ENCODE measurements around the gene ANKRD35.

ANKRD35 gene

GRCh38 chr1:145846201-145846612 lies 39.5 kb downstream of the ANKRD35 start:
- peak overlapping the region; percentile 46 for H3K4me3 ChIP-seq (ENCODE audit: insufficient read depth, low read length, poor library complexity, severe bottlenecking)
- no peaks in the 10 kb centered on the region for H3K9me3 ChIP-seq (ENCODE audit: insufficient read depth, low read length)
- peaks cover 12% of the 10 kb centered on the region for H3K36me3 ChIP-seq (ENCODE audit: low read length)
- H3K27ac ChIP-seq (ENCODE audit: low read depth, low read length), result peak overlapping the region; percentile 67; the same call in 1 of the 2 replicates
- H2AFZ ChIP-seq (ENCODE audit: low read depth, low read length, severe bottlenecking), result peak overlapping the region; percentile 29
- no peaks in the 10 kb centered on the region for H3K27me3 ChIP-seq (ENCODE audit: low read length)
- no peaks in the 10 kb centered on the region for H3K79me2 ChIP-seq (ENCODE audit: insufficient read depth, low read length)
- no peaks in the 10 kb centered on the region for H4K20me1 ChIP-seq (ENCODE audit: low read depth, low read length)
- TF ChIP-seq, protein P1, sequence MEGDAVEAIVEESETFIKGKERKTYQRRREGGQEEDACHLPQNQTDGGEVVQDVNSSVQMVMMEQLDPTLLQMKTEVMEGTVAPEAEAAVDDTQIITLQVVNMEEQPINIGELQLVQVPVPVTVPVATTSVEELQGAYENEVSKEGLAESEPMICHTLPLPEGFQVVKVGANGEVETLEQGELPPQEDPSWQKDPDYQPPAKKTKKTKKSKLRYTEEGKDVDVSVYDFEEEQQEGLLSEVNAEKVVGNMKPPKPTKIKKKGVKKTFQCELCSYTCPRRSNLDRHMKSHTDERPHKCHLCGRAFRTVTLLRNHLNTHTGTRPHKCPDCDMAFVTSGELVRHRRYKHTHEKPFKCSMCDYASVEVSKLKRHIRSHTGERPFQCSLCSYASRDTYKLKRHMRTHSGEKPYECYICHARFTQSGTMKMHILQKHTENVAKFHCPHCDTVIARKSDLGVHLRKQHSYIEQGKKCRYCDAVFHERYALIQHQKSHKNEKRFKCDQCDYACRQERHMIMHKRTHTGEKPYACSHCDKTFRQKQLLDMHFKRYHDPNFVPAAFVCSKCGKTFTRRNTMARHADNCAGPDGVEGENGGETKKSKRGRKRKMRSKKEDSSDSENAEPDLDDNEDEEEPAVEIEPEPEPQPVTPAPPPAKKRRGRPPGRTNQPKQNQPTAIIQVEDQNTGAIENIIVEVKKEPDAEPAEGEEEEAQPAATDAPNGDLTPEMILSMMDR (IDR thresholded peaks at IDR 0.05; ENCODE audit: insufficient read depth, low read length, poor library complexity, severe bottlenecking), result peak; percentile 25
- TF ChIP-seq EZH2phosphoT487 (conservative IDR thresholded peaks at IDR 0.05; ENCODE audit: low read length), result no peak
- peak overlapping the region; percentile 49 for H3K4me2 ChIP-seq (ENCODE audit: low read depth, low read length, poor library complexity, severe bottlenecking)
- H3F3A ChIP-seq (ENCODE audit: insufficient read depth), result peaks cover 34% of the 10 kb centered on the region
- H3K9ac ChIP-seq (ENCODE audit: low read length), result peak overlapping the region; percentile 51
- no peaks in the 10 kb centered on the region for H3K9me2 ChIP-seq (replicated peaks; ENCODE audit: insufficient read depth, low read length)

DNA sequence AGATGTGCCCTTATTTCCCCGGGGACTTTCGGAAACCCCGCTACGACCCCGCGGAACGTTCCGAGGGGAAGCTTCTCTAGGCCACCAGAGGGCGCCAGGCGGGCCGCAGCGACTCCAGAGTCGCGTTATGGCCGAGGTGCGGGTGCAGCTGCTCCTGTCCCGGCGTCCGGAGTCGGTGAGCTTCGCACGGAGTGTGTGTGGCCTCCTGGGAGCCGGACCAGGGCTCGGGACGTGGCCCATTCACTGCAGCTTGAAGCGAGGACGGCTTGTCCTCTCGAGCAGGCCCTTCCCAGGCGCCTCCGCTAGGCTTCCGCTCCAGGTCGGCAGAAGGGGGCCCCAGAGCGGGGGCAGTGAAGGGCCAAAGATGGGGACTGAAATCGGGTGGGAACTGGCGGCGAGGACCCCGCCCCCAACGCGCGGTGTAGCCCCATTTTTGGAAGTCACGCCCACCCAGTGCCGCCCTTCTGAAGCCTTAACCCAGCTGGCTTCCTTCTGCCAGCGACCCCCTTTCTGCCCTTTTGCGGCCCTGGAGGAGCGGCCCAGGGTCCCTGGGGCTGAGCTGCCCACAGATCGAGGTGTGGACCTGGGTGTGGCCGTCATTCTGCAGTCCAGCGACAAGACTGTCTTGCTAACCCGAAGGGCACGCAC lies 40.0 kb downstream of the ANKRD35 start, which contains the start of gene NUDT17:
TSS of gene NUDT17 (plus strand) at position 117 of the 648 bp plus-strand sequence. CDS start at position 128, 11 bp downstream.
- Histone ChIP-seq H3K79me2 (ENCODE audit: insufficient read depth, low read length) (no peaks in the 10 kb centered on the region), H3K27me3 (ENCODE audit: low read length) (no peaks in the 10 kb centered on the region), H4K20me1 (ENCODE audit: low read depth, low read length) (no peaks in the 10 kb centered on the region), H3K27ac (ENCODE audit: low read depth, low read length) (peak within 1 kb of the TSS; percentile 67), H3K4me3 (ENCODE audit: insufficient read depth, low read length, poor library complexity, severe bottlenecking) (peak within 1 kb of the TSS; percentile 46), H3K36me3 (ENCODE audit: low read length) (peaks cover 18% of the 10 kb centered on the region), H3K9me3 (ENCODE audit: insufficient read depth, low read length) (no peaks in the 10 kb centered on the region), H3K9me2 (replicated peaks; ENCODE audit: insufficient read depth, low read length) (no peaks in the 10 kb centered on the region), H3K9ac (ENCODE audit: low read length) (peak within 1 kb of the TSS; percentile 51), H3F3A (ENCODE audit: insufficient read depth) (peaks cover 34% of the 10 kb centered on the region), H3K4me2 (ENCODE audit: low read depth, low read length, poor library complexity, severe bottlenecking) (peak within 1 kb of the TSS; percentile 49), H2AFZ (ENCODE audit: low read depth, low read length, severe bottlenecking) (peak within 1 kb of the TSS; percentile 29)
- TF ChIP-seq, protein P1 (IDR thresholded peaks at IDR 0.05; ENCODE audit: insufficient read depth, low read length, poor library complexity, severe bottlenecking), result peak; percentile 98
- TF ChIP-seq EZH2phosphoT487 (conservative IDR thresholded peaks at IDR 0.05; ENCODE audit: low read length), result no peak

GRCh38 chr1:145845144-145845513 lies 40.5 kb downstream of the ANKRD35 start:
- H3K9me2 ChIP-seq (replicated peaks; ENCODE audit: insufficient read depth, low read length), result no peaks in the 10 kb centered on the region
- H2AFZ ChIP-seq (ENCODE audit: low read depth, low read length, severe bottlenecking), result peak overlapping the region; percentile 29
- TF ChIP-seq EZH2phosphoT487 (conservative IDR thresholded peaks at IDR 0.05; ENCODE audit: low read length), result no peak
- TF ChIP-seq, protein P1 (IDR thresholded peaks at IDR 0.05; ENCODE audit: insufficient read depth, low read length, poor library complexity, severe bottlenecking), result no peak
- H3K4me3 ChIP-seq (ENCODE audit: insufficient read depth, low read length, poor library complexity, severe bottlenecking), result peak overlapping the region; percentile 46
- H4K20me1 ChIP-seq (ENCODE audit: low read depth, low read length), result no peaks in the 10 kb centered on the region
- no peaks in the 10 kb centered on the region for H3K27me3 ChIP-seq (ENCODE audit: low read length)
- H3F3A ChIP-seq (ENCODE audit: insufficient read depth), result peaks cover 34% of the 10 kb centered on the region
- H3K27ac ChIP-seq (ENCODE audit: low read depth, low read length), result peak overlapping the region; percentile 67
- H3K9ac ChIP-seq (ENCODE audit: low read length), result peak overlapping the region; percentile 51
- no peaks in the 10 kb centered on the region for H3K9me3 ChIP-seq (ENCODE audit: insufficient read depth, low read length)
- no peaks in the 10 kb centered on the region for H3K79me2 ChIP-seq (ENCODE audit: insufficient read depth, low read length)
- peaks cover 18% of the 10 kb centered on the region for H3K36me3 ChIP-seq (ENCODE audit: low read length)
- H3K4me2 ChIP-seq (ENCODE audit: low read depth, low read length, poor library complexity, severe bottlenecking), result peak overlapping the region; percentile 49
